NOMO-1 treated with DMSO at 0.1 percent for 48 hours (cell line): Measurements from ENCODE around the gene SLC17A8.

Source experiments
- DNase-seq: peaks from one replicate; lab custom pipeline; 2025; ENCODE audit not compliant: unreplicated experiment; lab: John Stamatoyannopoulos, UW

Gene SLC17A8

DNA sequence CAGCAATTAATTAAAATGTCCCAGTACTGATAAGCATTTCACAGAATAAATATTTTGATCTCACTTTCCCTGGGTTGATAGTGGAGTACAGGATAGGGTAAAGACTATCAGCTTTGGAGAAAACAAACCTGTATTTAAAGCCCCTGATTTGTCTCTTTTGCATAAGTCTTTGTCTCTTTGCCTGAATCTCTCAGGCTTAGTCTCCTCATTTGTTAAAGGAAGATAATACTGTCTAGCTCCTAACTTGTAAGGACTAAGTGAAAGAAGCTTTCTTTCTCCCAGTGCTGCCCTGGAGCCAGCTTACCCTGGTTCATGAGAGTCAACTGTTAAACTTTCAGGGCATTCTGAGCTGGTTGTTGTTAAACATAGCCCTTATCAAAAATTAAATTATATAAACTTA lies 111.3 kb downstream of the SLC17A8 start:
- DNase-seq: no peak
